Endothelial cell of hepatic sinusoid (primary cell): ENCODE measurements around the gene FOXK1.

Experiments used
- in situ Hi-C: cut with HindIII; loops from 2 replicates; pipeline ENCODE4 v1.10.0; 2017; ENCODE audit warnings: low sequenced_read_pairs

FOXK1 gene

GRCh38 chr7:4775848-4776623 is 93.9 kb downstream of the FOXK1 start:
- in situ Hi-C loops: no loop called here

DNA sequence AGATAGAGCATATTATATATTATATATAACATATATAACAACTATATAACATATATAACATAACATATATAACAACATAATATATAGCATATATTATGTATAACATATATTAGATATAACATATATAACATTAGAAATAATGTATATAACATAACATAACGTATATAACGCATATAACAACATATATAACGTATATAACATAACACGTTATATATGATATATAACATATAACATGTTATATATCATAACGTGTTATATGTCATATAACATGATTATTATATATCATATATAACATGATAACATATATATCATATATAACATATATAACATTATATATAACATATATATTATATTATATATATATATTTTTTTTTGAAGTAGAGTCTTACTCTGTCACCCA is 97.0 kb downstream of the FOXK1 start:
- in situ Hi-C loops: no loop called here

GRCh38 chr7:4781366-4782069 is 99.4 kb downstream of the FOXK1 start:
- in situ Hi-C loops: no loop called here

DNA sequence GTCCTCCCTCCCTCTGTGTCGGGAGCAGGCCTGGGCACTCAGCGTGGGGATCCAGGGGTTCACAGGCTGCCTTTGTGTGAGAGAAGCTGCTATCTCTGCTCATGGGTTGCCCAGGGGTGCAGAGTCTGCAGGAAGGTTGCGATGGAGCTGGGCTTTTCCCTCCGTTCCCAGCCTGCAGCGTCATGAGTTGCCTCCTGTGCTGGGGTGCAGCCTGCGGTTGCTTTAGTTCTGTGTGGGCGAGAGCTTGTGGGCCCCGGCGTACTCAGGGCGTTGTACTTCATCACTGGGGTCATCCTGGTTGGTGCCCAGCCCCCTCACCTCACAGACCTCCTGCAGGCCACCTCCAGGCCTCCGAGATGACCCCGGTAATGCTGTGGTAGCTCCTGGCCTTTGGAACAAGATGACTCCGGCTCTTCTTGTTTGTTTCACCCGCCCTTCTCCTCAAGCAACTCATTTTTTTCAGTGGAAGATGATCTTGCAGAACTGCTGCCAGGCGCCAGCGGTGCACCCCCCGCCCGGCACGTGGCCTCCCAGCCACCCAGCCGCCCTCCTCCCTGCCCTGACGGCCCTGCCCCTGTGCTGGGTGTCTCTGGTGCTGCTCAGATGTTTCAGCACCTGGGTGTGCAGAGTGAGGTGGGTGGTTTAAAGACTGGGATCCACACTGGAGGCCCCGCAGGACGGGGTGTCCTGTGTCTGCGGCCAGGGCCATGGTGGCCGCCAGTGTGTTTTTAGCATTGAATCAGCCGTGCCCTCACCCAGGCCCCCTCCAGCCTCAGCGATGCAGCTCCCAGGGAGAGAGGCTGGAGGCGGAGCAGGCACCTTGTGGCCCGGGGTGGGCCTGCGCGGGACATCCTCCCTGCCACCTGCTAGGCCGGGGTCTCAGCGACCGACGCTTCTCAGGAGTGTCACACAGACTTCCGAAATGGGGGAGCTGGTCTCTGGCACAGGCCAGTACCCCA is 100.5 kb downstream of the FOXK1 start:
- in situ Hi-C loops: no loop called here

DNA sequence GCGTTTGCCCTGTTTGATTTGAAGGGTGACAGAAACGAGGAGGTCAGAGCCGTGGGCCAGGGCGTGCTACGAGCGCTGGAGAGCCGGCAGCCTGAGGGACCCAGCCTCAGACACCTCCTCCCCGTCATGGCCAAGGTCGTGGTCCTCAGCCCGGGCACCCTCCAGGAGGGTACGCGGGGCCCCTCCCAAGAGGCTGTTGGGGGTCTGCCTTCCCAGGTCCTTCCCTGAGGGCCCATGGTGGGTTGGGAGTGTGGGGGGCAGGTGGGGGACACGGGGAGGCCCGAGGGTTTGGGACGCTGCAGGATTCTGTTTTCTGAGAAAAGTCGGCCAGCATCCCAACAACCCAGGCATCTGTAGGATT is 101.2 kb downstream of the FOXK1 start:
- in situ Hi-C loops: no loop called here

DNA sequence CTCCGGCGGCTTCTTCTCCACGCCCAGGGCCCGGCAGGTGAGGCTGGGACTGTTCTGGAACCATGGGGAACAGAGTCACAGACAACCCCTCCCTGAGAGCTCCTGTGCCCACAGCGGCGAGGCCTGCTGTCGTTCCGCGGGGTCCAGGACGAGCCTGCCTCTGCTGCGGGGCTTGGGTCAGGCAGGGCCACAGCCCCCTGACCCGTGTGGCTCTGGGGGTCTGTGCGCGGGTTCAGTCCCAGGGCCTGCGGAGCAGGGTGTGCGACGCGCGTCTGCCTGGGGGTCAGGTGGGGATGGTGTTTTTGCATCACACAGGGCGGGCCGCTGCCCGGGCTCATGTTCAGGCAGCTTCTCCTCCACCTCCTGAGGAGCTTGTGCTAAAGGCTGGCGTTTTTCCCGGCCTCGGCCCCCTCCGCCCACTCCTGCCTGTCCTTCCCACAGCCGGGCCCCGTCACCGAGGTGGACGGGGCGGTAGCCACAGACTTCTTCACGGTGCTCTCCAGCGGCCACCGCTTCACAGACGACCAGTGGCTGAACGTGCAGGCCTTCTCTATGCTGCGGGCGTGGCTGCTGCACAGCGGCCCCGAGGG is 101.8 kb downstream of the FOXK1 start:
- in situ Hi-C loops: no loop called here

DNA sequence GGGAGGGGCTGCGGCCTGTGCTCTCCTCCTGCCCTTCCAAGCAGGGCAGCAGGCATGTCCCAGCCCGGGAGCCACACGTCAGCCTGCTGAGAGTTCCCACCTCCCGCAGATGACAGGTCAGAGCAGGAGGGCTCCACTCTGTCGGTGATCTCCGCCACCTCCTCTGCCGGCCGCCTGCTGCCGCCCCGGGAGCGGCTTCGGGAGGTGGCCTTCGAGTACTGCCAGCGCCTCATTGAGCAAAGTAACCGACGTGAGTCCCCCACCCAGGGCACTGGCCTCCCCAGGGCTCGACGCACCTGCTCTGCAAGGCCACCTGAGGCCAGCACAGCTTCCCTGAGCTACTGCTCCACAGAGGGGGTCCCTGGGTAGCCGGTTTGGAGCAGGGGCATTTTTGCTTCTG is 102.7 kb downstream of the FOXK1 start:
- in situ Hi-C loops: no loop called here

- in situ Hi-C loops: no loop called here
Measured at GRCh38 chr7:4785371-4785770, 103.3 kb downstream of the FOXK1 start.

GRCh38 chr7:4786015-4786414 is 103.9 kb downstream of the FOXK1 start:
- in situ Hi-C loops: no loop called here

- in situ Hi-C loops: no loop called here
Measured at GRCh38 chr7:4787541-4787940, 105.4 kb downstream of the FOXK1 start.

GRCh38 chr7:4787947-4788626 is 106.0 kb downstream of the FOXK1 start:
- in situ Hi-C loops: no loop called here

- in situ Hi-C loops: no loop called here
Measured at GRCh38 chr7:4788627-4789189, 106.6 kb downstream of the FOXK1 start.

DNA sequence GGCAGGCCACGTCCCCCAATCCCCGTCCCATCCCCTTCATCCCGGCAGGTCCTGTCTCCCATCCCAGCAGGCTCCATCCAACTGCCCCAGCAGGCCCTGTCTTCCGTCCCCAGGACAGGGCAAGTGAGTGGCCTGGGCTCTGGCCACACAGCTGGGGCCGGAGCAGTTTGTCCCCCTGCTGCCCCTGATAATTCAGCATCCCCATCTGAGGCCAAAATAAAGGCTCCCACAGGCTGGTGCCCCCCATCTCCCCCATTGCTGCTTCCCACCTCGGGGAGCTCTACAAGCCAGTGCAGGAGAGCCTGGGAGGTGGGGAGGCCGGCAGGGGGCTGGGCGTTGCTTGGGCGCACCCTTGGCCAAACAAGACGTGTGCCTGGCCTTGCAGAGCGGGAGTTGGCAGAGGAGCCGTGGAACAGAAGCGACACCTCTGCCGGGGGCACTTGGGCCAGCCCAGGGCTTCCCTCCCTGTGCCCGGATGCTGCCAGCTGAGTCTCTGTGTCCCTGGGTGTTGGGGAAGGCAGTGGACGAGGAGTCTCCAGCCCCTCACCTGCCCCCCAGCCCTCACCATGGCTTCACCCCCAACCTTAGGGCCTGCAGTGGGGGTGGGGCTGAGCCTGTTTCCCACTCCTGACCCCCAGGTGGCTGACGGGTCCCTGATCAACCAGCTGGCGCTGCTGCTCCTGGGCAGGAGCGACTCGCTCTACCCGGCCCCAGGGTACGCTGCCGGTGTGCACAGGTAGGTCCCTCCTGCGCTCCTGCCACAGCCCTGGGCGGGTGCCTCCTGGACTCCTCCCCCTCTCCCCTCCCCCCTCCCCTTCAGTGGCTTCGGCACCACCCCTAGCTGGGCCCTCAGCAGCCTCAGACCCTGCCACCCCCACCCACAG is 107.3 kb downstream of the FOXK1 start:
- in situ Hi-C loops: no loop called here

- in situ Hi-C loops: no loop called here
Measured at GRCh38 chr7:4790078-4790465, 108.0 kb downstream of the FOXK1 start.

- in situ Hi-C loops: no loop called here
Measured at GRCh38 chr7:4790516-4790991, 108.5 kb downstream of the FOXK1 start.

- in situ Hi-C loops: no loop called here
Measured at GRCh38 chr7:4791101-4791737, 109.1 kb downstream of the FOXK1 start.

- in situ Hi-C loops: no loop called here
Measured at GRCh38 chr7:4791738-4792536, 109.8 kb downstream of the FOXK1 start.
